HG02610 (cell line): ENCODE data around the gene CLOCK.
"Not testable (repeated sequence)": the region's sequence is repeated elsewhere in the genome, so short reads cannot be mapped to it uniquely, and the experiment has no call there.

ENCODE experiments used
- ATAC-seq: cut with Tn5 transposase; IDR thresholded peaks from one replicate; pipeline ENCODE4 v1.9.1; 2021; ENCODE audit warnings: mild to moderate bottlenecking, moderate library complexity; ENCODE audit not compliant: unreplicated experiment

CLOCK gene, protein sequence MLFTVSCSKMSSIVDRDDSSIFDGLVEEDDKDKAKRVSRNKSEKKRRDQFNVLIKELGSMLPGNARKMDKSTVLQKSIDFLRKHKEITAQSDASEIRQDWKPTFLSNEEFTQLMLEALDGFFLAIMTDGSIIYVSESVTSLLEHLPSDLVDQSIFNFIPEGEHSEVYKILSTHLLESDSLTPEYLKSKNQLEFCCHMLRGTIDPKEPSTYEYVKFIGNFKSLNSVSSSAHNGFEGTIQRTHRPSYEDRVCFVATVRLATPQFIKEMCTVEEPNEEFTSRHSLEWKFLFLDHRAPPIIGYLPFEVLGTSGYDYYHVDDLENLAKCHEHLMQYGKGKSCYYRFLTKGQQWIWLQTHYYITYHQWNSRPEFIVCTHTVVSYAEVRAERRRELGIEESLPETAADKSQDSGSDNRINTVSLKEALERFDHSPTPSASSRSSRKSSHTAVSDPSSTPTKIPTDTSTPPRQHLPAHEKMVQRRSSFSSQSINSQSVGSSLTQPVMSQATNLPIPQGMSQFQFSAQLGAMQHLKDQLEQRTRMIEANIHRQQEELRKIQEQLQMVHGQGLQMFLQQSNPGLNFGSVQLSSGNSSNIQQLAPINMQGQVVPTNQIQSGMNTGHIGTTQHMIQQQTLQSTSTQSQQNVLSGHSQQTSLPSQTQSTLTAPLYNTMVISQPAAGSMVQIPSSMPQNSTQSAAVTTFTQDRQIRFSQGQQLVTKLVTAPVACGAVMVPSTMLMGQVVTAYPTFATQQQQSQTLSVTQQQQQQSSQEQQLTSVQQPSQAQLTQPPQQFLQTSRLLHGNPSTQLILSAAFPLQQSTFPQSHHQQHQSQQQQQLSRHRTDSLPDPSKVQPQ

DNA sequence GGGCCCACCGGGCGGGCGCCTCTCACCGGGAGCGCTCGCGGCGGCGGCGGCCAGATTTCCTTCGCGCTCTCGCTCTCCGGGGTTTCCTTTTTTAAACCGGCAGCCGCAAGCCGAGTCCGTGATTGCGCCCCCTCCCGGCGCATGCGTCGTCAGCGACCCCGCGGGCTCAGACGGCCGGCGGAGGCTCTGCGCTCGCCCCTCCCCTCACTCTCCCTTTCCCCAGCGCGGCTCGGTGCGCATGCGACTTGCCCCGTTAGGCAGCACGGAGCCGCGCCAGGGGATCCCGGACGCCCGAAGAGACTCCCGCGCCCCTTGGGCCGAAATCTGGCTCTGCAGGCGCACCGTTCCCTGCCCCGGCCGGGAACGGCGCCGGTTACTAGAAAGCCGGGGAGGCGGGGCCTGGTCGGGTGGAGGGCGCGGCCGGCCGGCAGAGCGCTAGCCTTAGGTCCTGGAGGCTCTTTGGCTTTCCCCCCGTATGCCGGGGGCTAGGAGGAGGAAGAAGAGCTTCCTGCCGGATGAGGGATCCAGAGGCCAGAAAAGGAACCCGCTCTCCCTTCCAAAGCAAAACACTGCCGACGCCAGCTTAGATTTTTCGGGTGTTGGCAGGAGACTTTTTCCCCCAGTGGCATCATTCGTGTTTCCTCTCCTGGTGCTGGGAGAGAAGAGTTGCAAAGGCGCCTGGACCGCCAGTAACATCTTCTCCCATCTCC is at the start of gene CLOCK:
TSS of gene CLOCK (minus strand) at position 154 of the 710 bp plus-strand sequence. CDS start 64,124 bp downstream, outside the sequence.
- ATAC-seq = peak; percentile 82

DNA sequence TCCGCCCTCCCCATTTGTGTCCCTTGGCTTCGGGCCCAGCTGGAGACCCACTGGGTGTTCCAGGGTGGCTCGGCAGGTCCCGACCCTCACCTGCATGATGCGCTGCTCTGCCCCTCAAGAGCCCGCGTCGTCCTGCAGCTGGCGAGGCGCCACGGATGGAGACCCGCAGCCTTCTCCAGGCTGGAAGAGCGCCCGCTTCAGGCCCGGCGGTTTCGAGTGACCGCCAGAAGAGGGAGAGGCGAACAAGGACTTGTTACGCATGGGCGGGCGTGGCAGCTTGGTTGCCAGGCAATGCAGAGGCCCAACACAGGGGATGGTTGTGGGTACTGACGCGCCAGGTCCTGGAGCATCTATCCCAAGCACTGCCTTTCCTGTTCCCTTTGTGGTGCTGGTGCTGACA is 45.3 kb upstream of the CLOCK start, which contains the start of gene PDCL2:
TSS of gene PDCL2 (minus strand) at position 232 of the 400 bp plus-strand sequence. CDS start at position 96, 136 bp downstream.
- ATAC-seq = no peak

DNA sequence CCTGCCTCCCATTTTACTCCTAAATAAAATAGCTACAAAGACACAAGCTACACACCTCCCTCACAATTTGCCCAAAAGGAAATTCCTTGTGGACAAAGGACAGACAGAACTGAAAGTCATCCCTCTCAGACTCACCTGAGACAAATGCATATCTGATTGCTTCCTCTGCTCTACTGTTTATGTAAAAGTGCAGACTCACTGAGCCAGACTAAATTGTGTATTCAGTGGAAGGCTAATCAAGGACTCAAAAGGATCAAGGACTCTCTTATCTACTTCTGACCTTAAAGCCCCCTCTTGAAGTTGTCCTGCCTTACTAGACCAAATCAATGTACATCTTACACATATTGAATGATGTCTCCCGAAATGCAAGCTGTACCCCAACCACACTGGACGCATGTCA is 41.5 kb upstream of the CLOCK start:
- ATAC-seq = no peak

DNA sequence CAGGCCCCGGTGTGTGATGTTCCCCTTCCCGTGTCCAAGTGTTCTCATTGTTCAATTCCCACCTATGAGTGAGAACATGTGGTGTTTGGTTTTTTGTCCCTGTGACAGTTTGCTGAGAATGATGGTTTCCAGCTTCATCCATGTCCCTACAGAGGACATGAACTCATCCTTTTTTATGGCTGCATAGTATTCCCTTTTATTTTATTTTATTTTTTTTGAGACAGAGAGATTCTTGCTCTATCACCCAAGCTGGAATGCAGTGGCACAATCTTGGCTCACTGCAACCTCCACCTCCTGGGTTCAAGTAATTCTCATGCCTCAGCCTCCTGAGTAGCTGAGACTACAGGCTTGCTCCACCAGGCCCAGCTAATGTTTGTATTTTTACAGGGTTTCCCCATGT is 36.1 kb upstream of the CLOCK start:
- not testable (repeated sequence) for ATAC-seq

DNA sequence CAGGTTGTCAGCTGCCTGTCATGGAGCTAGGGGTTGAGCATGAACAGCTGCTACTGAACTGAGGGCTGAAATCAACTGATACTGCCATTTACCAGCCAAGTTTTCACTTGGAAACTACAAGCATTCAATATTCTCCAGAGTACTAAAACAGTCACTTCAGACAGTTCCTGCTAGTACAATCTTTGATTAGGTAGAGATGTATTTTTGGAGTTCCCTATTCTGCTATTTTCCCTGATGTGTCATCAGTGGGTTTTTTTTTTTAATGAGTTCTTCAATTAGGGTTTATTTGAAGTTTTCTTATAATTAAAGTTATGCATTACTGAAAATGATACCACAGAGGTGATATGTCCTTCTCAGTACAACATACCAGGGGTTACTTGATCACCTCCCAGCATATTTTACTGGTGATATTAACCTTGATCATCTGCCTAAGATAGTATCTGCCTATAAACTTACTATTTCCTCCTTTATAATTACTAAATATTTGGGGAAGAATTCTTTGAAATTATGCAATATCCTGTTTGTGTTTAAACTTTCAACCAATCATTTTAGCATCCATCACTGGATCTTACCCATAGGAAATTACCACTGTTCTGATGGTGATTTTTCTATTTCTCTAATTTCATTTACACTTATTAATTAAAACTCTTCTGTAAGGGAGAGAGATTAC is 31.8 kb upstream of the CLOCK start:
- no peak for ATAC-seq

DNA sequence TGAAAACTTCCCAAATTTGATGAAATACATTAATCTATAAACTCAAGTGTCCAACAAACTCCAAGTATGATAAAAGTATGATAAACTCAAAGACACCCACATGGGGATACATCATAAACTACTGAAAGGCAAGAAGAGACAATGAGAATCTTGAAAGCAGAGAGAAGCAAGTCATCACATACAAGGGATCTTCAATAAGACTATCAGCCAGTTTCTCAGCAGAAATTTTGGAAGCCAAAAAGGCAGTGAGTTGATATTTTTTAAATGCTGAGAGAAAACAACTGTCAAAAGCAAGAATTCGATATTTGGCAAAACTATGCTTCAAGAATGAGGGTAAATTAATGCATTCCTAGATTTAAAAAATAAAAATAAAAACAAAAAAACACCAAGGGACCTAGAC is 28.8 kb upstream of the CLOCK start:
- ATAC-seq = no peak

DNA sequence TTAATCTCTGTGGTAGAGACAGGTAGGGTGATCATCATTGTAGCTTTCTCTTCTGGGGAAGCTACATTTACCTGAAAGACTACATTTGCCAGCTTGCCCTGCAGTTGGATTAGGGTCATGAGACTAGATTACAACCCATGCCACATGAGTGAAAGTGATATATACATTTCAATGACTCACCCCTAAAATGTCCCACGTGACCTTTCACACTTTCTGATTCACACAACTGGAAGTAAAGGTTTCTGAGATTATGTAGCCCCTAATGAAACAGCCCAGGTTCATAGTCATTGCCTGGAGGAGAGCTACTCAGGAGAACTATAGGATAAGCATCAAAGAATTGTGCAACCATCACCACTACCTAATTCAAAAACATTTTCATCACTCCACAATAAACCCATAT is 27.5 kb upstream of the CLOCK start:
- no peak for ATAC-seq

DNA sequence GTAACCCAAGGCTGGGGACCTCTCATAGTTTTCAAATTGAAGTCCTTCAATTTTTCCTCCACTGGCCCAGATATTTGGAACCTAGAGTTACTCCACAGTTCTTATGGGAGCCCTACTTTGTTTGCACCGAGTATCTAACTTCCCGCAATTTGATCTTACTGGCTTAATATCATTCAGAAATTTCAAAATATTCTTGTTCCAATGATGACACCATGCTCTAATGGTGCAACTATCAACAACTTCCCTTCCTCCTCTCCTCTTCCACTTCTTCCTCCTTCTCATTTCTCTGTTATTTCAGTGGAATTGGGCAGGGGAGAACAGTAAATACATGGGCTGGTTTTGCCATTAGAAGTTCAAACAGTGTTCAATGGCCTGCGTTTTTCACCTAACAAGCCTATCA is 25.1 kb upstream of the CLOCK start:
- ATAC-seq = no peak

DNA sequence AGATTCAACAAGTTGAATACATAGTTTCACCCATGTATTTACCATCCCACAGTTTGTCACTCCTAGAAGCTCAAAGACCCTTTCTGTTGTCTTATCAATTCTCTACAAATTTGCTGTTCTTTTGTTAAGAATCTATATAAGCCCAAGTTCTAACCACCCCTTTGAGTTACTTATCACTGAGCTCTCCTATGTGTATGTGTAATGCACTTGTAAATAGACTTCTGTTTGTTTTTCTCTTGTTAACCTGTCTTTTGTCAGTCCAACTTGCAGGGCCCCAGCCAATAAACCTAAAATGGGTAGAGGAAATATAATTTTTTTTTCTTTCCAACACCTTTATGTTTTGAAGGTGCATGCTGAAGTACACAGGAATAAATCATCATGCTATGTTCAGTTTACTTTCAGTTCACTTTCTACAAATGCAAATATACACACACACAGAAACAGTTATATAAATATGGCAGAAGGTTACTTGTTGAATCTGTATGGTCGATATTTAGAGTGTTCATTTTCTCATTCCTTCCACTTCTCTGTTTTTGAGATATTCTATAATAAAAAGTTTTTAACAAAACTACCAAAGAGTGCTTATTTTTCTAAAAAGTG is 22.3 kb upstream of the CLOCK start:
- no peak for ATAC-seq

DNA sequence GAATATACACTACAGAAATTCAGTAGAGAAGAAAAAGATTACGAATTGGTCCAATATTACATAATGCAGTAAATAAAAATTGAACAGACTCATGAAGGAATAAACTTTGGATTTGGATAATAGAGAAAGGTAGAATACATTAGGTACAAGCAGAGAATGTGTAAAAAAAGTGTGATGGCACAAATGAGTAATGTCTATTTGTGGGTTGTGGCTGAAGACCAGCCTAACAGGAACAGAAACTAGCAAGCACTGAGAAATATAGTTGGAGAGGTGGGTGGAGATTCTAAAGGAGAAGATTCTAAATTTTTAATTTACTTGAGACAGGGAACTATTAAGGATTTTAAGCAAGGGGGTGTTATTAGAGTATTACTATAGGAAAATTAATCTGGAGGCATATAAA is 15.2 kb upstream of the CLOCK start:
- peak; percentile 100 for ATAC-seq

DNA sequence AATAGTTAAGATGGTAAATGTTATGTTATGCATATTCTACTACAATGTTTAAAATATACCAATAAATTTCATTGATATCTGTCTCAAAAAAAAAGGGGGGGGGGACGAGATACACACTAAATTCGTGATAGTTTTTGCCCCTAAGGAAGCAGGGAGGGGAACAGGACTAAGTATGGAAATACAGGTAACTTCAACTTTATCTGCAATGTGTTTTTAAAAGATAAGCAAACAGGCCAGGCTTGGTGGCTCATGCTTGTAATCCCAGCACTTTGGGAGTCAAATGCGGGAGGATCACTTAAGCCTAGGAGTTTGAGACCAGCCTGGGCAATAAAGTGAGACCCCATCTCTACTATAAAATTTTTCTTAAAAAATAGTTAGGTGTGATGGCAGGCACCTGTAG is 13.4 kb upstream of the CLOCK start:
- no peak for ATAC-seq

DNA sequence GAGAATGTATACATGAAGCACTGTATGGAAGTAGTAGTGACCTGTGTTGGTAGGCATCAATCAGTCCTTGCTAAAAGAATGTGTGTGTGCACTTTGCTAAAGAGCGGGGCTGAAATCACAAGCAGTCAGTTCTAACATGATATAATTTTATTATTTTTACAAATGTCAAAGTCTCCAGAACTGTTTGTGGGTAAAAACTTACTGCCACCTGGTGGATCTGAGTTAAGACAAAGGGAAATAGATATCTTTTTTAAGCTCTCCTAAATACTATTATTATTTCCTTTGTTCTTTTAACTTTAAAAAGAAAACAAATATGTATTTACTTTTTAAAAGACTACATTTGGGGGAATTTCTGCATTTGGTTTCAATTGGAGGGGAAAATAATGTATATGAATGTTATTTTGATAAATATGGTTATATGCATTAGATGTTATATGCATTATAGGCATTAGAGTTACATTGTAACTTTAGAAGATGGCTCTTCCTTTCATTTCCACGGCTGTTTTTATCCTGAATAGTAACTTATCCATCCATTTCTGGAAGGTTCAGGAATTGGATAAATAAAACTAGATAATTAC is 7.8 kb upstream of the CLOCK start:
- no peak for ATAC-seq

DNA sequence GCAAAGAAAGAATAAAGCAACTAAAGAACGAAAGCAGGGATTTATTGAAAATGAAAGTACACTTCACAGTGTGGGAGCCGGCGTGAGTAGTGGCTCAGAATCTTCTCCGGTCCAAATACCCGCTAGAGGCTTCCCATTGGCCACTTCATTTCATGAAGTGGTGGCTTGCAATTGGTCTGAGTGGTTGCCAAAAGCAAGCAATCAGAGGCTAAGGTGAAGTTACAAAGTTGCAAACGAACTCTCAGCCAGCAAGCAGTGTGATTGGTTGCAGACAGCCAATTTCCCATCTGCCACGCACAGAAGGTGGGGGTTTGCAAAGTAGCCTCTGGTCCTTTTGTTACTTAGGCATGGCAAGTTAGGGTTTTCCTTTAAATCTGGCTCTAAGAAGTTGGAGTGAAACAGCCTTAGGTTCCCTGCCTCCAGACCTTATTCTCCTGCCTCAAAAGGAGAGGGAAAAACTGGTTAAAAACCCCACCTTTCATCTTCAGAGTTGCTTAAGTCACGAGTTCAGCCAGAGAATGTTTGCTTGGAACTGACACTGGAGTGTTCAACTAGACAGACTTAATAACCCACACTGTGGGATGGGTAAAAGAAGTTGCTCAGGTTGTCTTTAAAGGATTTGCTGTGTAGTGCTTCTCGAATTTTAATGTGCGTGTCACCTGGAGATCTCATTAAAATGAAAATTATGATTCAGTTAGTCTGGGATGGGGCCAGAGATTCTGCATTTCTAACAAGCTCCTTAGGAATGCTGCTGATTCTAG is 6.9 kb upstream of the CLOCK start:
- no peak for ATAC-seq

DNA sequence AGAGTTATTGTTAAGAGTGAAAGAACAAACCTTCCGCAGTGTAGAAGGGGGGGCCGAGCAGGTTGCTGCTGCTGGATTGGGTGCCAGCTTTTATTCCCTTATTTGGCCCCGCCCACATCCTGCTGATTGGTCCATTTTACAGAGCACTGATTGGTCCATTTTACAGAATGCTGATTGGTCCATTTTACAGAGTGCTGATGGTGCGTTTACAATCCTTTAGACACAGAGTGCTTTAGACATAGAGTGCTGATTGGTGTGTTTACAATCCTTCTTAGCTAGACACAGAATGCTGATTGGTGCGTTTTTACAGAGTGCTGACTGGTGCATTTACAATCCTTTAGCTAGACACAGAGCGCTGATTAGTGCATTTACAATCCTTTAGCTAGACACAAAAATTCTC is 5.3 kb upstream of the CLOCK start:
- not testable (repeated sequence) for ATAC-seq

DNA sequence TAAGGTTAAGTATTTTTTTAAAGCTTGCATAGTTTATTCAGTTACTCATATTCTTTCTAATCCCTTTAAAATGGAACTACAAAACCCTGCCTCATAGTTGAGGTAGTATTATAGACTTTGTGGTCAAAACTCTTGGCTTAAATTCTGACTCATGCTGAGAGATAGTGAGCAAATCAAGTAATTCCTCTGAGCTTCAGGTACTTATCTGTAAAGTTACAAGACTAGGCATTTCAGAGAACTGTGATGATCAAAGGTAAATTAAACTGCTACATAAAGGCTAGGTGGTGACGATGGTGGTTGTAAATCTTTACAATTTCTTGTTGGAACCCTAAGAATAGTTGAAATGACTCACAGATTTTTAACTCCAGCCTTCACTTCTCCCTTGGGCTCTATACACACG is 3.2 kb upstream of the CLOCK start:
- peak; percentile 14 for ATAC-seq

DNA sequence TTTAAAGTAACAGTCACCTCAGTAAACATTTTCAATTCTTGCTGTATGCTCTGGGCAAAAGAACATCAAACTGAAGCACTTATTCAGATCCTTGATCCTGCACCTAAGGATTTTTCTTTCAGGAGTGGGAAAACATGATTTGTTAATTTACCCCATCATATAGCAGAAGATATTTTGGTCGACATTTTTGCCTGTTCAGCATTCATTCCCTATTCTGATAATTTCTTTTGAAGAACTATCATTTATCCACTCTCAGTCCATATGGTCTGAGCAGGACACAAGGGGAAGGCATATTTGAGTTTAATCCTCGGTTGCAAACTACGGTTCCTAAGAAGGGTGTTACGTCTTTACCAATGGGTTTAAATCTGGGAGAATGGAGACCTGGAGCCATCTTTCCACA is 1.2 kb upstream of the CLOCK start:
- no peak for ATAC-seq

DNA sequence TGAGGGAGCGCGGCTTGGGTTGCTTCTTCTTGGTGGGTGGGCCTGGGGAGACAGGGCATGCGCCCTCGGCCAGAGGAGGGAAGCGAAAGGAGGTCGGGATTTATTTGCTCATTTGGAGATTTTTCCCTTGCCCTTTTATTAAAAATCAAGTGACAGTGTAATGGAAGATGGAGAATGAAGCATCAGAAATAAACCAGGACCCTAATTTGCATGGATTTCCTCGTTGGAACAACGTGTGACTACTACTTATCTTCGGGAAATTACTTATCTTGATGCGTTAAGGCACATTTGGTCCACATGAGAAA is 709 bp upstream of the CLOCK start:
- no peak for ATAC-seq

DNA sequence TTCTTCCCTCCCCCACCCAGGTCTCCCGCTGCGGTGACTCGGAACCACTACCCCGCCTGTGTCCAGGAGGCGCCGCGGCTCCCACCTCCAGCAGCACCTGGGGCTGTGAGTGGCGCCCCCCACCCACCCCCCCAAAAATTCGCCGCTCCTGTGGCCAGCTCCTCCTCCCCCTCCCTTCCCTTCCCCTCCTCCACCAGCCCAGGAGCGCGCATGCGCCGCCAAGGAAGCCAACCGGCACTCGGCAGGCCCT is 278 bp downstream of the CLOCK start:
- peak; percentile 38 for ATAC-seq

DNA sequence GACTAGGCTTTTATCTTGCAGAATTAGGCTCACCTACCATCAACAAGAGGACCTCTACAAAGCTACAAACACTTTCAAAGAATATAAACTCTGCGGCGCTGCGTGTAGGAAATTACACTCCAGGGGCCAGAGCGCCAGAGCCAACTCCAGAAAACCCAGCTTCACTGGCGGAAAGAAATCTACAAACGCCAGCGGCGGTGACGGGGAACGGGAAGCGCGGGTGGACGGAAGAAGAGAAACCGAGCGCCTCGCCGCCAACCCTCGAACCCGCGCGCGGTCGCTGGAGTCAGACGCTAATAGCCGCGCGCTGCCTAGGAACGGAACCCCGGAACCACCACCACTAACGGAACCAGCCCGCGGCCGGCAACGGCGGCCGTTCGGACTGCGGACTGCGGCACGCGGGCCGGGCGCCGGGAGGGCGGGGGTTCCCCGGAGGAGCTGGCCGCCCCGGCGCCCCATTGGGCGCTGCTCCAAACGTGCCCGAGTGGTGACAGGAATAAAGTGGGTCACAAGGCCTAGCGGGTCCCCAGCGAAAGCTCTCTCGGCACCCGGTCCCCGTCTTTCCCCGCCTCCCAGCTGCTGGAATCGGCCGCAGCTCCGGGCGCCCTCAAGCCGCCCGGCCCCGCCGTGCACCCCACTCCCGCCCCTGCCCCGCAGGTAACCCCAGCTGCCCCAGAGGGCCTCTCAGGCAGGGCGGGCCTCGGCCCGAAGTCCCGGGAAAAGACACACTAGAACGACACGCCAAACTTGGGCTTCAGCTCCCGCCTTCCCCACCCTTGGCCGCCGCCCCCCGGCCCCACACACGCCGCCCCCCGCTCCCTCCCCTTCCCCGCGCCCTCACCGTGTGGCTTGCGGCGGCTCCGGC is 836 bp downstream of the CLOCK start:
- peak; percentile 42 for ATAC-seq
